NOMO-1 treated with DMSO at 0.1 percent for 48 hours (cell line): ENCODE results near the gene SLC4A3.

Experiments used
- DNase-seq: peaks from one replicate; lab custom pipeline; 2025; ENCODE audit not compliant: unreplicated experiment; lab: John Stamatoyannopoulos, UW

Gene SLC4A3

GRCh38 chr2:219631406-219631891 lies 4.0 kb downstream of the SLC4A3 start:
- no peak for DNase-seq

- DNase-seq, result no peak
Measured at GRCh38 chr2:219631904-219632759, 4.7 kb downstream of the SLC4A3 start.

GRCh38 chr2:219632760-219633105 lies 5.3 kb downstream of the SLC4A3 start:
- DNase-seq, result no peak

- peak; percentile 11 for DNase-seq
Measured at GRCh38 chr2:219633276-219634065, 6.0 kb downstream of the SLC4A3 start.

GRCh38 chr2:219634171-219634940 lies 6.9 kb downstream of the SLC4A3 start:
- DNase-seq, result no peak

GRCh38 chr2:219634951-219635751 lies 7.7 kb downstream of the SLC4A3 start:
- DNase-seq, result no peak

- DNase-seq, result no peak
Measured at GRCh38 chr2:219636144-219636915, 8.9 kb downstream of the SLC4A3 start.

GRCh38 chr2:219636941-219637841 lies 9.8 kb downstream of the SLC4A3 start:
- DNase-seq, result no peak

GRCh38 chr2:219637842-219638185 lies 10.4 kb downstream of the SLC4A3 start:
- DNase-seq, result no peak

- no peak for DNase-seq
Measured at GRCh38 chr2:219638217-219638947, 11.0 kb downstream of the SLC4A3 start.

- DNase-seq, result peak; percentile 51
Measured at GRCh38 chr2:219638948-219639755, 11.7 kb downstream of the SLC4A3 start.

GRCh38 chr2:219641390-219642068 lies 14.1 kb downstream of the SLC4A3 start:
- DNase-seq, result no peak

- no peak for DNase-seq
Measured at GRCh38 chr2:219642069-219642454, 14.6 kb downstream of the SLC4A3 start.

- DNase-seq, result peak; percentile 97
Measured at GRCh38 chr2:219642465-219643083, 15.1 kb downstream of the SLC4A3 start.

- no peak for DNase-seq
Measured at GRCh38 chr2:219643084-219643473, 15.6 kb downstream of the SLC4A3 start.

- DNase-seq, result no peak
Measured at GRCh38 chr2:219643788-219644398, 16.5 kb downstream of the SLC4A3 start.
